Activated CD4-positive, alpha-beta T cell treated with anti-CD3 and anti-CD28 coated beads, Interleukin-2, amount 10 ng/mL, durations not matched to agents 24 days and 14 days (primary cell): ENCODE data around the gene NEBL. TPM values are rescaled to one million over a fixed set of nuclear protein-coding genes. Genes with fewer than 3 reads are reported as not detected.

Source experiments
- DNase-seq: peaks from one replicate; pipeline ENCODE4 v3.0.0; 2022
- H3K27ac Mint-ChIP-seq: one replicate; pipeline ENCODE4 v1.8.0; 2022; ENCODE audit warnings: mild to moderate bottlenecking, mixed read lengths
- H3K27me3 Mint-ChIP-seq: one replicate; pipeline ENCODE4 v1.8.0; 2022; ENCODE audit warnings: mixed read lengths
- H3K36me3 Mint-ChIP-seq: one replicate; pipeline ENCODE4 v1.8.0; 2022; ENCODE audit warnings: low read depth, mild to moderate bottlenecking, mixed read lengths
- H3K4me1 Mint-ChIP-seq: one replicate; pipeline ENCODE4 v1.8.0; 2021; ENCODE audit warnings: mixed read lengths
- H3K4me3 Mint-ChIP-seq: one replicate; pipeline ENCODE4 v1.8.0; 2022; ENCODE audit warnings: mild to moderate bottlenecking, moderate library complexity, mixed read lengths
- H3K9me3 Mint-ChIP-seq: one replicate; pipeline ENCODE4 v1.8.0; 2021; ENCODE audit warnings: mixed read lengths
- intact Hi-C: fragments of 100-400 bp; cut with micrococcal nuclease; formaldehyde crosslinking; loops from one replicate; pipeline ENCODE4 v1.15.1; 2023
- total RNA-seq: library from RNA; stranded (reverse); gene quantifications from 2 replicates; pipeline ENCODE4 v1.2.3, GENCODE V29; 2022

NEBL gene
- total RNA-seq, 1 donor from 2014 or later, result 0.42 TPM

- no peaks in the 10 kb centered on the region for H3K4me1 Mint-ChIP-seq
- H3K9me3 Mint-ChIP-seq, result no peaks in the 10 kb centered on the region
- no peak overlapping the region for H3K27ac Mint-ChIP-seq
- H3K36me3 Mint-ChIP-seq, result no peaks in the 10 kb centered on the region
- no peaks in the 10 kb centered on the region for H3K27me3 Mint-ChIP-seq
- no peak for DNase-seq
- H3K4me3 Mint-ChIP-seq, result no peak overlapping the region
- intact Hi-C loops, result no loop called here
Observed at GRCh38 chr10:20822825-20823224, 74.3 kb downstream of the NEBL start.

- Mint-ChIP-seq H3K4me1 (no peaks in the 10 kb centered on the region), H3K4me3 (no peak overlapping the region), H3K9me3 (no peaks in the 10 kb centered on the region), H3K27me3 (no peaks in the 10 kb centered on the region), H3K36me3 (no peaks in the 10 kb centered on the region), H3K27ac (no peak overlapping the region)
- DNase-seq, result no peak
- intact Hi-C loops, result no loop called here
Observed at GRCh38 chr10:20817646-20818045, 79.5 kb downstream of the NEBL start.

- Mint-ChIP-seq H3K9me3 (no peaks in the 10 kb centered on the region), H3K4me1 (no peaks in the 10 kb centered on the region), H3K27me3 (no peaks in the 10 kb centered on the region), H3K4me3 (no peak overlapping the region), H3K36me3 (no peaks in the 10 kb centered on the region), H3K27ac (no peak overlapping the region)
- intact Hi-C loops, result no loop called here
- DNase-seq, result no peak
Observed at GRCh38 chr10:20817116-20817515, 80.0 kb downstream of the NEBL start.

- intact Hi-C loops, result no loop called here
- no peaks in the 10 kb centered on the region for H3K27me3 Mint-ChIP-seq
- no peaks in the 10 kb centered on the region for H3K4me1 Mint-ChIP-seq
- no peak overlapping the region for H3K27ac Mint-ChIP-seq
- no peak for DNase-seq
- H3K4me3 Mint-ChIP-seq, result no peak overlapping the region
- no peaks in the 10 kb centered on the region for H3K36me3 Mint-ChIP-seq
- H3K9me3 Mint-ChIP-seq, result no peaks in the 10 kb centered on the region
Observed at GRCh38 chr10:20814116-20814515, 83.0 kb downstream of the NEBL start.

GRCh38 chr10:20811131-20811530, 86.0 kb downstream of the NEBL start:
- DNase-seq, result no peak
- no peaks in the 10 kb centered on the region for H3K36me3 Mint-ChIP-seq
- H3K9me3 Mint-ChIP-seq, result no peaks in the 10 kb centered on the region
- no peak overlapping the region for H3K27ac Mint-ChIP-seq
- H3K4me1 Mint-ChIP-seq, result no peaks in the 10 kb centered on the region
- intact Hi-C loops, result no loop called here
- no peak overlapping the region for H3K4me3 Mint-ChIP-seq
- H3K27me3 Mint-ChIP-seq, result no peaks in the 10 kb centered on the region

GRCh38 chr10:20809631-20810030, 87.5 kb downstream of the NEBL start:
- Mint-ChIP-seq H3K4me3 (no peak overlapping the region), H3K4me1 (no peaks in the 10 kb centered on the region), H3K9me3 (no peaks in the 10 kb centered on the region), H3K36me3 (no peaks in the 10 kb centered on the region), H3K27me3 (no peaks in the 10 kb centered on the region), H3K27ac (no peak overlapping the region)
- DNase-seq, result no peak
- intact Hi-C loops, result no loop called here

- no peaks in the 10 kb centered on the region for H3K36me3 Mint-ChIP-seq
- no peaks in the 10 kb centered on the region for H3K4me1 Mint-ChIP-seq
Observed at GRCh38 chr10:20806487-20806886, 90.6 kb downstream of the NEBL start.

GRCh38 chr10:20797290-20797689, 99.8 kb downstream of the NEBL start:
- H3K4me3 Mint-ChIP-seq, result no peak overlapping the region
- no peak for DNase-seq

More at GRCh38 chr10:20806487-20806886, 90.6 kb downstream of the NEBL start:
- no peak overlapping the region for H3K4me3 Mint-ChIP-seq
- intact Hi-C loops, result no loop called here
- DNase-seq, result no peak
- H3K27me3 Mint-ChIP-seq, result no peaks in the 10 kb centered on the region
- H3K27ac Mint-ChIP-seq, result no peak overlapping the region
- no peaks in the 10 kb centered on the region for H3K9me3 Mint-ChIP-seq

GRCh38 chr10:20795391-20795790, 101.7 kb downstream of the NEBL start:
- DNase-seq, result no peak
- H3K9me3 Mint-ChIP-seq, result no peaks in the 10 kb centered on the region
- no peaks in the 10 kb centered on the region for H3K36me3 Mint-ChIP-seq
- intact Hi-C loops, result no loop called here
- no peaks in the 10 kb centered on the region for H3K4me1 Mint-ChIP-seq
- H3K4me3 Mint-ChIP-seq, result no peak overlapping the region
- no peaks in the 10 kb centered on the region for H3K27me3 Mint-ChIP-seq
- H3K27ac Mint-ChIP-seq, result no peak overlapping the region

More at GRCh38 chr10:20797290-20797689, 99.8 kb downstream of the NEBL start:
- H3K27ac Mint-ChIP-seq, result no peak overlapping the region
- no peaks in the 10 kb centered on the region for H3K36me3 Mint-ChIP-seq
- intact Hi-C loops, result no loop called here
- H3K27me3 Mint-ChIP-seq, result no peaks in the 10 kb centered on the region
- H3K9me3 Mint-ChIP-seq, result no peaks in the 10 kb centered on the region
- H3K4me1 Mint-ChIP-seq, result no peaks in the 10 kb centered on the region

- Mint-ChIP-seq H3K9me3 (no peaks in the 10 kb centered on the region), H3K27me3 (no peaks in the 10 kb centered on the region), H3K27ac (no peak overlapping the region), H3K4me3 (no peak overlapping the region), H3K4me1 (no peaks in the 10 kb centered on the region), H3K36me3 (no peaks in the 10 kb centered on the region)
- DNase-seq, result no peak
- intact Hi-C loops, result no loop called here
Observed at GRCh38 chr10:20785174-20785573, 111.9 kb downstream of the NEBL start.

- H3K27ac Mint-ChIP-seq, result no peak overlapping the region
Observed at GRCh38 chr10:20778008-20778757, 118.9 kb downstream of the NEBL start.

GRCh38 chr10:20776384-20777118, 120.6 kb downstream of the NEBL start:
- no peaks in the 10 kb centered on the region for H3K36me3 Mint-ChIP-seq
- no peaks in the 10 kb centered on the region for H3K27me3 Mint-ChIP-seq
- no peak overlapping the region for H3K27ac Mint-ChIP-seq
- no peaks in the 10 kb centered on the region for H3K4me1 Mint-ChIP-seq
- intact Hi-C loops, result no loop called here
- no peak overlapping the region for H3K4me3 Mint-ChIP-seq
- peaks cover 6% of the 10 kb centered on the region for H3K9me3 Mint-ChIP-seq
- DNase-seq, result no peak

More at GRCh38 chr10:20778008-20778757, 118.9 kb downstream of the NEBL start:
- Mint-ChIP-seq H3K27me3 (no peaks in the 10 kb centered on the region), H3K4me3 (no peak overlapping the region), H3K9me3 (no peaks in the 10 kb centered on the region), H3K36me3 (no peaks in the 10 kb centered on the region), H3K4me1 (no peaks in the 10 kb centered on the region)
- intact Hi-C loops, result no loop called here
- DNase-seq, result no peak

GRCh38 chr10:20771051-20771450, 126.1 kb downstream of the NEBL start:
- Mint-ChIP-seq H3K4me3 (no peak overlapping the region), H3K4me1 (no peaks in the 10 kb centered on the region)

GRCh38 chr10:20769481-20769880, 127.6 kb downstream of the NEBL start:
- Mint-ChIP-seq H3K27me3 (no peaks in the 10 kb centered on the region), H3K27ac (no peak overlapping the region), H3K9me3 (peaks cover 6% of the 10 kb centered on the region), H3K36me3 (no peaks in the 10 kb centered on the region), H3K4me1 (no peaks in the 10 kb centered on the region), H3K4me3 (no peak overlapping the region)
- intact Hi-C loops, result no loop called here
- DNase-seq, result no peak

More at GRCh38 chr10:20771051-20771450, 126.1 kb downstream of the NEBL start:
- intact Hi-C loops, result no loop called here
- H3K27me3 Mint-ChIP-seq, result no peaks in the 10 kb centered on the region
- no peak overlapping the region for H3K27ac Mint-ChIP-seq
- H3K9me3 Mint-ChIP-seq, result peaks cover 6% of the 10 kb centered on the region
- H3K36me3 Mint-ChIP-seq, result no peaks in the 10 kb centered on the region
- no peak for DNase-seq
